Stimulated activated CD8-positive, alpha-beta memory T cell treated with anti-CD3 and anti-CD28 coated beads, Interleukin-12 subunit alpha, Interleukin-12 subunit beta, amount 100 ng/mL, for 1 hour (primary cell): ENCODE results near the gene RARB.

Experiments used
- DNase-seq: peaks from one replicate; pipeline ENCODE4 v3.0.0-alpha.2; 2020; ENCODE audit warnings: low read depth

Gene RARB

DNA sequence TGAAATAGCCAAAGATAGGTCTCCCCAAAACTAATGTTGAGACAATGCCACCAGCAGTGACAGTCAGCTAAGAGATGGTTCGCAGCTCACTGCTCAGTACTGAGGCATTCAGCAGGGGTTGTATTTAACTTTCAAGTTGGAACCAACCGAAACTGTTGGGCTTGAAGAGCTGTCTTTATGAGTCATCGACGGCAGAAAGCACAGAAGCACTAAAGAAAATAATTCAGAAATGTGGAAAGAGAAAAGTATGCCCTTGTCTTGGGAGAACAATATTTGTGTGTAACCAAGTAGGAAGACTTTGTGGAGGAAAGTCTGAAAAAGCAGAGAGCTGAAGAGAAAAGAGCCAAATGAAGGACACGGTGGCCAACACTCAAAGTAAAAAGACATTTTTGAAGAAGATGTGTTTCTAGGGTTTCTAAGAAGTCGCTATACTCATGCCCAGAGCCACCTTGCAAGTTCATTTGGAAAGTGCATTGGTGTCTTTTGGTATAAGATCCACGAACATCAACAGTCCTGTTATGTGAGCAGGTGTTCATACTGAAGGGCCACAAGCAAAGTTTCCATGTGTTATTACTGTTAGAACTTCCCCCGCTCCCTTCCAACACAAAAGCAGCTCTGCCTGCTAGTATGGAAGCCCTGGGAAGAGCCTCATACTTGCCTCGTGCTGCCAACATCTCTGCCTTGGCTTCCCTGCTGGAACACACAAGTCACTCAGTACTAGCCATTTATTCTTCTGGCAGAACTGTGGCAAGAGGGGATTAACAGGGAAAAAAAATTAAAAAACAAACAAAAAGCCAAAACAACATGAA is 4.1 kb upstream of the RARB start:
- no peak for DNase-seq

DNA sequence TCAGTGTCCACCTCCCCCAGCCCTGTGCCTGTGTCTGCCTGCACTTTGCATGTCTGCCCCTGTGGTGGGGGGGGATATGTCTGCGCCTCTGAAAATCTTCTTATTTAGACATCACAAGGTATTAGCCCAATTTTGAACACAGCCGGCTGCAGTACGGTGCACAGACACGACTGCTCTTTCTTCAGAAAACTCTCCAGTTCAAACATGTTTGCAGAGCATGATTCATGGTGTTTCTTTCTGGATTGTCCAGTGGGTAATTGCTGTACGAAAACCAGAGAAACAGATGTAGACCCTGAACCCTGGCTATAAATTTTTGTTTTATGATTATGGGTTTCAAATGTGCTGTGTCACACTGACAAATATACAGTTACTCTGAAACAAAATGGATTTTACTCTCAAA is 3.4 kb upstream of the RARB start:
- no peak for DNase-seq

DNA sequence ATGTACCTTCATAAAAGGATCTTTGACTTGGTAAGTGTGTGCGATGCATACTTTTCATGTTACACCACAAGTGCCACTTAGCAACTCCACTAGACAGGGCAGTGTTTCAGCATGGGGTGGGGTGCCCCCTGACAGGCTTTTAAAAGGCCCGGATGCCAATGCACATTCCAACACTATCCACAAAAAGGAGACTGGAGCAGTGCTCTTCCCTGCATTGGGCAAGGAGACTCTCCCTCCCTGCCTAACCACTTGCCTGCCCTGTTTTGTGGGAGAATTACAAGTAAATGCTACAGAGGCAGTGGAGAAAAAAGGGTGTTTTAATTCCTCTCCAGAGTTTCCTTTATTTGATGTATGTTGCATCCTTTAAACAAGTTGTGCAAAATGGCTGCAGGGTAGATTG is 1.7 kb upstream of the RARB start:
- no peak for DNase-seq

DNA sequence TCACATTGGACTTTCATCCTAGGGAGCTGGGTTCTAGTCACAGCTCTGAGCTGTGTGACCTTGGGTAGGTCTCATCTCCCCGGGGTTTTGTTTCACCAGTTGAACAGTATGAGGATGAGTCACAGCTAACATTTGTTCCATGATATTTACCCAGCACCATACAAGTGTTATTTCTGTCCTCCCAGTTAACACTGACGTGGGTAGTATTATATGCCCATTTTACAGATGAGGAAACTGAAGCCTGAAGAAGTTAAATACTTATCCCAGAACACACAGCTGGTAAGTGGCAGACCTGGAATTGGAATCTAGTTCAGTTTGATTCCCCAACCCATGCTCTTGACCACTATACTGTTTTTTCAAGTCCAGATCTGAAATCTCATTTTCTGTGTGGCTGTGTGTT is 908 bp upstream of the RARB start:
- no peak for DNase-seq

DNA sequence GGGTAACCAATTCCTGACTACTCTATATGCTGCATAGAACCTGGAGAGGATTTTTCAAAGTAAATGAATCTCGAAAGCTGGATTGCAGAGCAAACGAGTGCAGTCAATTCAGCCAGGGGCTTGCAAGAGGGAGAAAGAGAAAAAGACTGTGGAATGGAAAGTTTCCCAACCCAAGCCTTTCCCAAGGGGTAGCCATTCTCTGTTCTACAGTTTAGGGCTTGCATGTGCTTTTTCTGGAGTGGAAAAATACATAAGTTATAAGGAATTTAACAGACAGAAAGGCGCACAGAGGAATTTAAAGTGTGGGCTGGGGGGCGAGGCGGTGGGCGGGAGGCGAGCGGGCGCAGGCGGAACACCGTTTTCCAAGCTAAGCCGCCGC is 511 bp upstream of the RARB start:
- no peak for DNase-seq

DNA sequence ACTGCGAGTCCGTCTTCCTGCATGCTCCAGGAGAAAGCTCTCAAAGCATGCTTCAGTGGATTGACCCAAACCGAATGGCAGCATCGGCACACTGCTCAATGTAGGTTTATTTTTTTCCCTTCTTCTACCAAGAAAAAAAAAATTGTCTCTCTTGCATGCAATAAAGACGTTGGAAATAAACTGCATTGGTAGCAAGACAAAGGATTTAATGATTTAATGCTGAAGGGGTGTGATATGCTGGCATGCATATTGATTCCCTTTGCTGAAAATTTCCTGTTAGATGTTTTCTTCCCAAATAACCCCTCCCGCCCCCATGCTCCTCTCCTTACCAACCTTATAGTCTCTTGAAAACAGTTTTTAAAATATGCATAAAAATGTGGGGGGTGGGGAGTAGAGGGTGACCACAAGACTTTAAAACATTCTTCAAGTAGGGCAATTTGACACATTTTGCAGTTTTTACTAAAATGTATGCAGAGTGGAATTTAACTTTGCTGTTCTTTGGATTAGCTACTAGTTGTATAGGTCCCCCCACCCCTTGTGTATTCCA is 799 bp downstream of the RARB start:
- no peak for DNase-seq

DNA sequence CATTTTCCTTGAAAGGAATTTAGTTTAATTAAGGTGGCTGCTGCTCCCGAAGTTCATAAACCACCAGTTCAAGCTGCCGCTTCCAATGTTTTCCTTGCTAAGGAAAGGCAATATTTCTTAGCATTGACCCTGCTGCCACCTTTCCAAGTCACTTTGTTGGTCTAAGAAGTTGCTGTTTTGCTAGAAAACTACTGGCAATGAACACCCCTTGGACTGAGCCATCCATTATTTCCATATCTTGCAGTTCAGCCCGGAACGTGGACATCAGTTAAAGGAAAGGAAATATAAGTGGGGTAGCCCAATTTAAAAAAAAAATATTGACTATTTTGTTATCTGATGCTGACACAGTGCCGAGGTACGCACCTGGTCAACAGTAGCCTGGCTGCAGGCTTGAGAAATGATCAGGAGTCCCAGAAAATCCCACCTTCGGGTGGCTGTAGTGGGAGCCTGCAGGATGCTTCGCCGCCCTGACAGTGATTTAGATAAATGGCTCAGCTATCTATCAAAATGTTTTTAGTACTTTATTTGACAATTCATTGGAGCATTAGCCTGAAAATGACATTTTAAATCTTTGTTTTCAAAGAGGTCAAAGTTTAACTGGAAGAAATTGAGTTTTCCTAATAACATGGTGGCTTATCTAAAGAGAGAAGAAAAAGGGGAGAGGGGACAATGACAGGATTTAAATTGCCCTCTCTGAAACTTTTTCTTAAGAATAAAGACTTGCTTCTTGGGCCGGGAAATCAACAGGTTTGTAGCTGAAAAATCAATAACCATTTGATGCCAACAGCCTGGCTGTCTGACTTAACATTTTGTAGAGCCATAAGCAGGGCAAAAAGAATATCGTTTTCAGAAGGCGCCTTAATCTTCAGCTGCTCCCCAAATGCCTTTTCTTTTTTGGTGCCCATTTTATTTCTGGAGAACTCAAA is 1.6 kb downstream of the RARB start:
- no peak for DNase-seq

DNA sequence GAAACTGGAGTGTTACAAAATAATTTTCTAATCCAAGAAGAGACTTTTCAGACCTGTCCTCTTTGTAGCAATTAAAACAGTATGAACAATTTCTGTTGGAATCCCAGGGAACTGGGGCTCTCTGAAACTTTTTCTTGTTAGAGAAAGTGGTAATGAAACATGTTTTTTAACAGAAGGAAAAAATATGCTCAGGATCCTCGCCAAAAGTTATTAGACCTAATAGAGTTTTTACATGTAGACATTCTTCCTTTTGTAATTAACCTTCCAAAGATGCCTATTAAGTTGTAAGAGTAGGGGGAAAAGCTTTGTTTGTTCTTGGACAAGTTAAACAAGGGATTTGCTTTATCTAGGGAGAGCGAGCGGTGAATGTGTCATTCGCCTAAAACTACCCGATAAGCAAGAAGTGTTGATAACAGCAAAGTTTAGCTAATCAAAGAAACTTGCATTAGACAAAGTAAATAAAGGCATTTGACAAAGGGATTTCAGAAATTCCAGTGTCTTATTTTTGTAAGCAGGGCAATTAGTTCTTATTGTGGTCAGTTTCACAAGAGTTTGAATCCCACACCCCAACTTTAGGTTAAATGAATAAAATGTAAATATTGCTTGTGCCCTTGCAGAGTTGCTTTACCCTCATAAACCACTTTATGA is 2.3 kb downstream of the RARB start:
- DNase-seq, result no peak

DNA sequence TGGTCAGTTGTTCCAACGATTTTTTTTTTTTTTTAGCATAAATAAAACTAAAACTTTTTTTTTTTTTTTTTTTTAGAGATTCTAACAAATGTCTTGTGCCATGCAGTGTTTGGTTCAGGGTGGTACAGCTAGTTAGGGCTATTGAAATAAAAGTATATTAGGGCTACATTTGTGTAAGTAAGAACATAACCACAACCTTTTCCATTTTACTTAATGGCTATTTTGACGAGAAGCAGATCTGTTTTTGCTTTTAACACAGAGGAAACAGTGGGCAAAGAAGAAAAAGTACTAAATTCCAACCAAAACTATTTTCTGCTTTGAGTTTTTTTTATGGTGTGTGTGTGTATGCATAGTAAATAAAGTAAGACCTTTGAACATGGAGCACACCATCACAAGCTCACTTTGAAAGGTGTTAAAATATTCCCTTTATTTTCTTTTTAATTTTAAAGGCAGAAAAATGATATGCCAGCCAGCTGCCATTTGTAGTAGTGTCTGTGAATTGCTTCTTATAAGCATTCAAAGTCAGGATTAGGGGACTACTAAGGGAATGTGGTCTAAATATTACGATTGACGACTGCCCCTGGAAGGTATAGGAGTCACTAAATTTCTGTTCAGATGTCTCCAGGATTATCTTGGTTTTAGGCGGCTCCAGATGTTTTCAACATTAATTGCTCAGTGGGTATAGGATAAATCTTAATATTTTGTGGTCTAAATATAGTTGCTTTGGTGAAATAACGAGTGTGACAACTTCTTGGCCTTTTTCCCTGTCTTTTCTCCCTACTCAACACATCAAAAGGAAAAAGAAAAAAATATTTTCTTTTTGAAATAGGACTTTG is 3.1 kb downstream of the RARB start:
- no peak for DNase-seq

DNA sequence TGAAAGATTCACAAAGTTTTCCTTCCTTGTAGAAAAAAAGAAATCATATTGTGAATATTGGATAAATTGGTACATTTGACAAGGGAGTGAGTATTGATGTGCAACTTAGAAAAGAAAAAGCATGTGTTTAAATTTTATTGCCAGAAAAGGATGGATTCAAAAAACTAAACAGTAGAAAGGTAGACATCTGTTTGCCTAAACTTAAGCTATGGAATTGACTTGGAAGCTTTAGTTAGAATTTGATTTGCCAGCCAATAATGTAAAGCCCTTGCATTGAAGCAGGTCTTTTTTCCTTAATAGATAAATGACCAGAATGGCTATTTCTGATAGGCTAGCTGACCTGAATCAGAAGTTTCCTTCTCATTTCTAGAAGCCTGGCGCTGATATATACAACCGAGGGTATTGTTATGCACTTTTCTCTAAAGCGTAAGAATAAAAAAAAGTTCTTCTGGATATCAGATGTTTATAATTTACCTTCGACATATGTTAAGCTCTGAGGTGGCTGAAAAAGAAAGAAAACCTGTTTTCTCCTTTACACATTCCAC is 4.2 kb downstream of the RARB start:
- DNase-seq, result no peak

DNA sequence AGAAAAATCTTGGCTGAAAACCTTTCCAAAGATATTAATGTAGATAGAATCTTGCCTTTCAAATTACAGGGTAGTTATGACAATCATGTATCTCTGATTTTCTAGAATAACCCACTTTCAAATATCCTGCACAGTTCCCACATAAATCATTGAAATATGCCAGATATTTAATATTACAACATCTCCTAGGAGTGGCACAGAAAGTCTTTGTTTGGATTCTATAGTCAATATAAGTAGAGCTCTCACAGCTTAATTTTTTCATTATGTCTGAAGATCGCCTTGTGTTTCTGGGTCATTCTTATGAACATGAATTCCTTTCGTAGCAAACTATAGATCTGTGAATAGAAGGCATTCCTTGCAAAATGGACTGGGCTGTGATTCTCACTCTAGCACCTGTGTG is 5.0 kb downstream of the RARB start:
- DNase-seq, result no peak

DNA sequence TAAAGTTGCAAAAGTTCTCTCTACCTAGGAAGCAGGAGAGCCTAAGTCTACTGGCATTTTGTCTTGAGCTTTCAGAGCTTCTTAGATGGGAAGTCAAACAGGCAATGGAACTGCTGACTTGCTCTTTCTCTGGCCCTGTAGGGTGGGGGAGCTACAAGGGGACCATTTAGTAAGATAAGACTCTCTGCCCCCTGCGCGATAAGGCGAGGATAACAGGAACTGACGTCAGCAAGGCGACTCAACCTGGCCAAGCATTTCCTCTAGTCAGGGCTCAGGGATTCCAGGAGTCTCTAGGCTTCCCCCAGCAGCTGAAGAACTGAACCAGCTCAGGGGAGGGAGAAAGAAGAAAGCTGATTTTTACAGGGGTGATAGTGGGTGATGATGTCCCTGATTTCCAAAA is 5.8 kb downstream of the RARB start:
- no peak for DNase-seq

DNA sequence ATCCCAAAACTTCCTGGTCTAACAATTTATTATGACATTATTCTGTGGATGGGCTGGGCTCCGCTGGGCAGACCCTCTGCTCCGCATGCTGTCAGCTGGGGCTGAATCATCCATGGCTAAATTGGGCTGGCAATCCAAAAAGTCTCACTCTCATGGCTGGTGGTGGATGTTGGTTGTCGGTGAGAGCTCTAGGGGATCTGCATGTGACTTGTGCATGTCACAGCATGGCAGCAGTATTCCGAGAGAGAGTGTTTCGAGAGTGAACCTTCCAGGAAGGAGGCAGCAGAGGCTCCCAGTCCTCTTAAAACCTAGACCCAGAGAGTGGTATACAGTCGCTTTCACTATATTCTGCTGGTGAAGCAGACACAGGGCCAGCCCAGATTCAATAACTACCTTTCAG is 9.9 kb downstream of the RARB start:
- no peak for DNase-seq

DNA sequence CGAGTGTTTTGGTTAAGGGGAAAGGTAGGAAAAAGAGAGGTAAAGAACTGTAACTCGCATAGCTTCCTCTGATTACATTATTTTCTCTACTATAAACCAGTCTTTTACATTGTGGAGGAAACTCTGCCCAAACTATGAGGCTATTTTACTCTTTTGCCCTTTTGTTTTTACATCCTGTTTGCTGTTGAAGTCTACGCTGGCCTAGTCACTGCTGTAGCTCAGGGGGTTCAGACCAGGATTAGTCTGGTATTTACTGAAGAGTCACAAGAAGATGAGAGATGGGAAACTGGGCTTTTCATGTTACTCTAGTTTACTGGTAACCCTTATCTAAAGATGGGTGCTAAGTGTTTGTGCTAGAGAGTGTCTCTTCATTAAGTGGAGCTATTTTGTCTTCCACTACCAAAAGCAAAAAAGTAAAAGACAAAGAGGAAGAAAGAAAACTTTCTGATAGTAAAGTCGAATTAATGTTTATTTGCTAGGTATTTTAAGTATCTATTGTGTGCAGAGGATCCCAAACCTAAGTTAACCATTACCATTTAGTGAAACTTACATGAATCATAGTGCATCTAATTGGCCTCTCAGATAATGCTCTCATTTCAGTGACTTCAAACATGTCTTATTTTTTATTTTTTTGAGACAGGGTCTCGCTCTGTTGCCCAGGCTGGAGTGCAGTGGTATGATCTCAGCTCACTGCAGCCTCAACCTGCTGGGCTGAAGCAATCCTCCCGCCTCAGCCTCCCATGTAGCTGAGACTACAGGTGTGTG is 10.9 kb downstream of the RARB start:
- DNase-seq, result no peak

DNA sequence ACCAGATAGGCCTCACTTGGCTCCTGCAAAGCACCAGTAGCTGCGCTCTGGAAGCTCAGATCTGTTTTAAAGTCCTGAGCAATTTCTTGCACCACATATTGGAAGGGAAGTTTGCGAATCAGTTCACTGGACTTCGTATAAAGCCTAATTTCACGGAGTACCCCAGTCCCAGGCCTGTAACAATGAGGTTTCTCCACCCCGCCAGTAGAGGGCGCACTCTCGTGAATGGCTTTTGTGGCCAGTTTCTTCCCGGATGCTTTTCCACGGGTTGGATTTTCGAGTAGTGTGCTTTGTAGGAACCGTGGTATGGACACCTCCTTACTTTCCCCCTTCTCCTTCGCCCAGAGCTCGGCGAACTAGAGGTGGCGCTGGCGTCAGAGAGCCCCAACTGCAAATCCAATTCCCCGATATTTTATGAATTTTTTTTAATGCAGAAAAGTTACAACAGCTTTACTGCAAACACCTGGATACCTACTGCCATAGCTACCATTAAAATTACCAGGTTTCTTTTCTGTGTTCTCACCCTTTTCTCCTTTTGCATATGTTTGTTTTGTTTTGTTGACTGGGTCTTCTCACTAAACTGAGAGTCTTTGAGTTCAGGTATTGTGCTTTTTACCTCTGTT is 13.3 kb downstream of the RARB start:
- no peak for DNase-seq

DNA sequence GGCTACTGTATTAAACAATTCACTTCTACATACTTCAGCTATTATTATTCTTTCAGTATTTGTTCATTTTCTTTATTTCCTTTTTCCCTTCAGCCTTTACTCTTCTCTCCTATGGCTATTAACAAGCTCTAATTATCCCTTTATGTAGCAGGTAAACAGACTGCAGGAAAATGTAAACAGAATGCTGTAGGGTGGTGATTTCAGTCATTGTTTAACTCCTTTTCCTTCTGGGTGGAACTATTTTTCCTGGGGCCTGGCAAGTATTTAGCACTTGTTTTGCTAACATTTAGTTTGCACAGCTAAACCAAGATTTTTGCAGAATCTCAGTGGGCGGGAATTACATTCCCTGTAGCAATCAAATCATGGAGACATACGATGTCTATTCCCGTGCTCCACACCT is 14.4 kb downstream of the RARB start:
- DNase-seq, result no peak

DNA sequence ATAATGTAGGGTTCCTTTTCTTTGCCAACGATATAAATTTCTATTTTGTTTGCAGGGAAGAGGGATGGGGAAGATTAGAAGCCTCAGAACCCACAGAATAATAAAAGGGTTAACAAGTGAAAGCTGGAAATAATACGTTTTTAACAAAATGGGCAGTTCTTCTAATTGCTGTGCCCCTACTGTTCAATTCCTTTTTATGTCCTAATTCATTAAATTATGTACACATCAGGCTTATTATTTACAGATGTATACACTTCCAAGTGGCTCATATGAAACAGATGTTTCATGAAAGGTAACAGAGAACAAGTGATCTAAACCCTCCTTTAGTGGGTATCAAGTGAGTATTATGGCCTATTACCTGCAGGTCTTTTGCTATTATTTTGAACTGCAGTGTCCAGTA is 16.2 kb downstream of the RARB start:
- no peak for DNase-seq

DNA sequence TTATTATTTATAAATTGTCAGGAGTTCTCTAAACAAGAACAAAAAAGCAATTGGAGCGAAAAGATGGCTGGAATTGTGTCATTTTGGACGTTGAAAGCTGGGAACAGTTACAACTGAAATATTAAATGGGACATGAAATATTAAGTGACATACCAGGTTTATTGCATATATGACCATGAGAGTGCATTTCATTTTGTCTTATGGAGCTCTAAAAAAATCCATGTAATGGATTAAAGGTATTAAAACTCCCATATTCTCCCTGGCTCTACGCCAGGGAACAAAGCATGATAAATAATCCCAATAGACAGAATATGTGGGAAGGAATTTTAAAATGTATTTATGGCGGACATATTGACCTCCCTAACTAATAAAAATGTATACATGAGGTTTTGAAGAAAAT is 17.7 kb downstream of the RARB start:
- no peak for DNase-seq

DNA sequence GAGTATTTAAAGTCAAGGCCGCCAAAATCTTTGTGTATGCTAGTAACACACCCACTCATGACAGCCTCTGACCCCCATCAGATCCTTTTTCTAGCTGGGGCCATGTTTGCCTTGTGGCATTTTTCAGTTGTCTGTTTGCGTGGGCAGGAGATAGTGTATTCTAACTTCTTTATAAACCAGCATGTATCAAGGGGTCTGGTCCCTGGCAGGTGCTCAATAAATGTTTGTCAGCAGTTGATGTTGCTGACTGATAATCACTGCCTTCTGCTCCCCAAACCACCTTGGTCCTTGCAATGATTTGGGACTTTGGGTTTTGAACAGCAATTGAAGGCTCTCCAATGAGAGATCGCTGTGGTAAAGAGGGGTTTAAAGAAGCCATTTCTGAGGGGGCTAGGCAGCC is 19.2 kb downstream of the RARB start:
- DNase-seq, result no peak

DNA sequence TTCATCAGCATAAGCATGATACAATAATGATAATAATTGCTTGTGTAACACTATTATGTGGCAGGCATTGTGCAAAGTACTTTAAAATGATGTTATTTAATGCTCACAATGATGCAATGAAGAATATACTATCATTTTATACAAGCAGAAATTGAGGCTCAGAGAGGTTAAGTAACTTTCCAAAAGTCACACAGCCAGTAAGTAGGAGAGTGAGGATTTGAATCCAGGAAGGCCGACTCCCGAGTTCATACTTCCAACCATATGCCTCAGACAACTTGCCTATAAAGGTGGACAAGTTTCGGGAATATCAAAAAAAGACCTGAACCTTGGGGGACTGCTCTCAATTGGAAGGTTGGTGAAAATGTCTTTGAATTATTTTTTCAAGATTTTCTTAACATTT is 19.9 kb downstream of the RARB start:
- DNase-seq, result no peak
